KMS-11 (cell line): ENCODE measurements around the gene RHOU.

Experiments
- H2AFZ ChIP-seq: fragments of 200-600 bp; sonication (generic); 2 replicates; pipeline ENCODE4 v1.6.1; 2016; ENCODE audit warnings: antibody characterized with exemption, mixed run types, low read depth
- H3K27ac ChIP-seq: fragments of 200-600 bp; sonication (generic); 2 replicates; pipeline ENCODE4 v1.6.1; 2016; ENCODE audit warnings: mild to moderate bottlenecking, mixed run types
- H3K27me3 ChIP-seq: fragments of 200-600 bp; sonication (generic); 2 replicates; pipeline ENCODE4 v1.6.1; 2017; ENCODE audit warnings: mild to moderate bottlenecking, low read depth, mixed run types, moderate library complexity; ENCODE audit not compliant: insufficient read depth
- H3K36me3 ChIP-seq: fragments of 200-600 bp; sonication (generic); 2 replicates; pipeline ENCODE4 v1.6.1; 2017; ENCODE audit warnings: mild to moderate bottlenecking, mixed run types; ENCODE audit not compliant: insufficient read depth
- H3K4me1 ChIP-seq: fragments of 200-600 bp; sonication (generic); 2 replicates; pipeline ENCODE4 v1.6.1; 2016; ENCODE audit warnings: mild to moderate bottlenecking, low read depth, mixed run types; ENCODE audit not compliant: poor library complexity, severe bottlenecking
- H3K4me2 ChIP-seq: fragments of 200-600 bp; sonication (generic); 2 replicates; pipeline ENCODE4 v1.7.0; 2016; ENCODE audit warnings: mild to moderate bottlenecking, mixed run types
- H3K4me3 ChIP-seq: fragments of 200-600 bp; sonication (generic); IDR thresholded peaks from 2 replicates; pipeline ENCODE4 v1.6.1; 2017; ENCODE audit warnings: low read depth, low read length, mixed read lengths; ENCODE audit not compliant: insufficient read depth
- H3K79me2 ChIP-seq: fragments of 200-600 bp; sonication (generic); 2 replicates; pipeline ENCODE4 v1.6.1; 2016; ENCODE audit warnings: low read depth, mixed run types; ENCODE audit not compliant: insufficient read depth
- H3K9ac ChIP-seq: fragments of 200-600 bp; sonication (generic); 2 replicates; pipeline ENCODE4 v1.6.1; 2016; ENCODE audit warnings: mild to moderate bottlenecking, mixed run types
- H4K20me1 ChIP-seq: fragments of 200-600 bp; sonication (generic); 2 replicates; pipeline ENCODE4 v1.6.1; 2016; ENCODE audit warnings: mild to moderate bottlenecking, mixed run types; ENCODE audit not compliant: insufficient read depth
- TF ChIP-seq, protein P1 (sequence below): fragments of 200-600 bp; sonication (generic); conservative IDR thresholded peaks from 2 replicates; pipeline ENCODE4 v1.6.1; 2017; ENCODE audit warnings: low read depth, mild to moderate bottlenecking, antibody characterized with exemption, low read length, moderate library complexity, mixed read lengths

RHOU gene

DNA sequence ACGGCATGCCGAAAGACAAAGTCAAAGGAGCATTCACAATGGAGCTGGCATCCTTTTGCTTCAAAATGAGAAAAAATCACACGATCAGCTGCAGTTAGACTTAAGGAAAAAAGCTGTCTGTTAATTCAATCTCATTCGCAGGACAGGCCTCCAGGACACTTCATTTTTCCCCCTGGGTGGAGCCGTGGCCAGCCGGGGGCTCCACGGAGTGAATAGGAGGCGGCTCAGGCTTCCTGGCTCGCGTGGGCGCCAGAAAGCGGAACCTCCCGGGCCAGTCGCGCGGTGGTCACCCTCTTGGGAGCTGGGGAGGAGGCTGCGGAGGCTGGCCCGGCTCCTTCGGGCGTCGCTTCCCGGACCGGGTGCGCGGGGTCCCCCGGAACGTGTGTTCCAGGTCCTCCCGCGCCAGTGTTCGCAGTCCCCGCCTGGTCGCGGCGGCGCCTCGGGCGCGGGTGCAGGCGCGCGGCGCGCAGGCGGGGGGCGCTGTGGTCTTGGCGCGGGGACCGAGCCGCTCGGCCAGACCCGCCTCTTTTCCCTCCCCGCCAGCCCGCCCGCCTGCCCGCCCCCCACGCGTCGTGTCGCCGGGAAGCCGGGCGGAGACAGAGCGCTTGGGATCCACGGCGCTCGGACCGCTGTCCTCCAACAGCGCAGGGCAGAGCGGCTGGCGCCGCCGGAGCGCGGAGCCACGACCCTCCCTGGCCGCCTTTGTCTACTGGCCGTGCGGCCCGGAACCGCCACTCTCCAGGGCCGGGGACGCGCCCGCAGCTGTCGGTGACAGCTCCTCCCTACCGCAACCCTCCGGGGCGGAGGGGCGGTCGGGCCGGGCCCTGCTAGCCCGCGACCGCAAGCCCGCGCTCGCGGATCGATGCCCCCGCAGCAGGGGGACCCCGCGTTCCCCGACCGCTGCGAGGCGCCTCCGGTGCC, at the start of gene RHOU:
RHOU (plus strand) TSS at position 599 of the 921 bp plus-strand sequence; CDS start at position 863, 264 bp downstream.
- peaks cover 6% of the 10 kb centered on the region for H3K4me1 ChIP-seq
- TF ChIP-seq, protein P1, sequence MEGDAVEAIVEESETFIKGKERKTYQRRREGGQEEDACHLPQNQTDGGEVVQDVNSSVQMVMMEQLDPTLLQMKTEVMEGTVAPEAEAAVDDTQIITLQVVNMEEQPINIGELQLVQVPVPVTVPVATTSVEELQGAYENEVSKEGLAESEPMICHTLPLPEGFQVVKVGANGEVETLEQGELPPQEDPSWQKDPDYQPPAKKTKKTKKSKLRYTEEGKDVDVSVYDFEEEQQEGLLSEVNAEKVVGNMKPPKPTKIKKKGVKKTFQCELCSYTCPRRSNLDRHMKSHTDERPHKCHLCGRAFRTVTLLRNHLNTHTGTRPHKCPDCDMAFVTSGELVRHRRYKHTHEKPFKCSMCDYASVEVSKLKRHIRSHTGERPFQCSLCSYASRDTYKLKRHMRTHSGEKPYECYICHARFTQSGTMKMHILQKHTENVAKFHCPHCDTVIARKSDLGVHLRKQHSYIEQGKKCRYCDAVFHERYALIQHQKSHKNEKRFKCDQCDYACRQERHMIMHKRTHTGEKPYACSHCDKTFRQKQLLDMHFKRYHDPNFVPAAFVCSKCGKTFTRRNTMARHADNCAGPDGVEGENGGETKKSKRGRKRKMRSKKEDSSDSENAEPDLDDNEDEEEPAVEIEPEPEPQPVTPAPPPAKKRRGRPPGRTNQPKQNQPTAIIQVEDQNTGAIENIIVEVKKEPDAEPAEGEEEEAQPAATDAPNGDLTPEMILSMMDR: peak; percentile 53
- H4K20me1 ChIP-seq: no peaks in the 10 kb centered on the region
- peak within 1 kb of the TSS; percentile 72 for H3K4me2 ChIP-seq
- H3K27ac ChIP-seq: no peak within 1 kb of the TSS
- no peaks in the 10 kb centered on the region for H3K79me2 ChIP-seq
- H3K27me3 ChIP-seq: peaks cover 5% of the 10 kb centered on the region; the same call in 1 of the 2 replicates
- H3K9ac ChIP-seq: peak within 1 kb of the TSS; percentile 52; the same call in 1 of the 2 replicates
- H3K4me3 ChIP-seq: peak within 1 kb of the TSS; percentile 61
- H3K36me3 ChIP-seq: no peaks in the 10 kb centered on the region
- peak within 1 kb of the TSS; percentile 97 for H2AFZ ChIP-seq

DNA sequence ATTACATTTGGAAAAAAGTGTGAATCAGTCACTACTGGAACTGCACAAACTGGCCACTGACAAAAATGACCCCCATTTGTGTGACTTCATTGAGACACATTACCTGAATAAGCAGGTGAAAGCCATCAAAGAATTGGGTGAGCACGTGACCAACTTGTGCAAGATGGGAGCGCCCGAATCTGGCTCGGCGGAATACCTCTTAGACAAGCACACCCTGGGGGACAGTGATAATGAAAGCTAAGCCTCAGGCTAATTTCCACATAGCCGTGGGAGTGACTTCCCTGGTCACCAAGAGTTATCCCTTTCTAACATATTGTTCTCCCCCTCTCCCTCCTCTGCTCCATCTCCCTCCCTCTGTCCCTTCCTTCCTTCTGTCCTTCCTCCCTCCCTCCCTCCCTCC, 47.7 kb upstream of the RHOU start:
- Histone ChIP-seq H3K4me1 (no peaks in the 10 kb centered on the region), H3K36me3 (no peaks in the 10 kb centered on the region), H3K4me2 (no peak overlapping the region), H2AFZ (no peak overlapping the region), H3K4me3 (no peak overlapping the region), H3K27ac (no peak overlapping the region), H3K9ac (no peak overlapping the region), H3K79me2 (no peaks in the 10 kb centered on the region), H4K20me1 (no peaks in the 10 kb centered on the region), H3K27me3 (no peaks in the 10 kb centered on the region)
- TF ChIP-seq, protein P1: no peak

DNA sequence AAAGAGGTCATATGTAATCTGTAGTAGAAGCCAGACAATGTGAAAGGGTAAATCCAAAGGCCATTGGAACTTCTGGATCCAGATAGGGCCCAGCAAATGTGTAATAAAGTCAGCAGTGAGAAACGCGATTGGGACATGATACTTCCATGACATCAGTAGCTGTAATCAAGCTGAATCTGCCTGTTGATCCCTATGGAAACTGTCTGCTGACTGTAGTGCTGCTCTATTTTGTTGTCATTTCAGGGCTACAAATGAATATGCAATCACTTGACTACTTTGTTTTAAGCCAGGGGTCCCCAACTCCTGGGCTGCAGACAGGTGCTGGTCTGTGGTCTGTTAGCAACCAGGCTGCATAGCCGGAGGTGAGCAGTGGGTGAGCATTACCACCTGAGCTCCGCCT, 46.0 kb upstream of the RHOU start:
- H3K4me2 ChIP-seq: no peak overlapping the region
- H3K9ac ChIP-seq: no peak overlapping the region
- H2AFZ ChIP-seq: no peak overlapping the region
- H3K79me2 ChIP-seq: no peaks in the 10 kb centered on the region
- TF ChIP-seq, protein P1: no peak
- no peaks in the 10 kb centered on the region for H3K27me3 ChIP-seq
- no peak overlapping the region for H3K27ac ChIP-seq
- H3K4me1 ChIP-seq: no peaks in the 10 kb centered on the region
- H3K4me3 ChIP-seq: no peak overlapping the region
- H3K36me3 ChIP-seq: no peaks in the 10 kb centered on the region
- no peaks in the 10 kb centered on the region for H4K20me1 ChIP-seq

DNA sequence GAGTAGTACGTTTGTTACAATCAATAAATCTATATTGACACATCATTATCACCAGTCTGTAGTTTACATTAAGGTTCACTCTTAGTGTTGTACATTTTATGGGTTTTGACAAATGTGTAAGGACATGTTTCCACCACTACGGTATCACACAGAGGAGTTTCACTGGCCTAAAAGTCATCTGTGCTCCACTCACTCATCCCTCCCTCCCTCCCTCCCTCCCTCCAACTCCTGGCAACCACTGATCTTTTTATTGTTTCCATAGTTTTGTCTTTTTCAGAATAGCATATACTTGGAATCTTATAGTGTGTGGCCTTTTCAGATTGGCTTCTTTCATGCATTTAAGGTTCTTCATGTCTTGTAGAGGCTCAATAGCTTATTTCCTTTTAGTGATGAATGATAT, 44.1 kb upstream of the RHOU start:
- no peaks in the 10 kb centered on the region for H3K79me2 ChIP-seq
- no peaks in the 10 kb centered on the region for H4K20me1 ChIP-seq
- H3K4me1 ChIP-seq: no peaks in the 10 kb centered on the region
- H3K4me2 ChIP-seq: no peak overlapping the region
- no peak overlapping the region for H2AFZ ChIP-seq
- no peak overlapping the region for H3K9ac ChIP-seq
- no peak overlapping the region for H3K4me3 ChIP-seq
- H3K27ac ChIP-seq: no peak overlapping the region
- no peaks in the 10 kb centered on the region for H3K27me3 ChIP-seq
- TF ChIP-seq, protein P1: no peak
- no peaks in the 10 kb centered on the region for H3K36me3 ChIP-seq
